OCI-LY7 (cell line): ENCODE data around the gene CD38. TPM values are rescaled to one million over a fixed set of nuclear protein-coding genes. Genes with fewer than 3 reads are reported as not detected.
"Not testable (repeated sequence)": the region's sequence is repeated elsewhere in the genome, so short reads cannot be mapped to it uniquely, and the experiment has no call there.

Experiments
- BruUV-seq: library from RNA; stranded (reverse); fragments of 400-500 nt; replicated peaks from 2 replicates; lab custom pipeline; 2021; lab: Mats Ljungman, UMichigan
- CTCF ChIA-PET: fragments of 300-600 bp; sonication (Branson Sonifier 250); formaldehyde crosslinking; loops from one replicate; lab custom pipeline; 2022; ENCODE audit warnings: antibody characterized with exemption; ENCODE audit not compliant: unreplicated experiment; lab: Charles Lee
- POLR2A ChIA-PET: fragments of 300-600 bp; sonication (Branson Sonifier 250); formaldehyde crosslinking; loops from one replicate; lab custom pipeline; 2022; ENCODE audit warnings: antibody characterized with exemption; lab: Charles Lee
- DNase-seq: peaks from one replicate; pipeline ENCODE4 v3.0.0-alpha.2; 2015; ENCODE audit warnings: low spot score
- H2AFZ ChIP-seq: fragments of 200-600 bp; sonication (generic), shearing (Covaris generic); 2 replicates; pipeline ENCODE4 v1.6.1; 2014; ENCODE audit warnings: mild to moderate bottlenecking, antibody characterized with exemption, low read length, moderate library complexity
- H3K27ac ChIP-seq: fragments of 200-600 bp; sonication (generic); 2 replicates; pipeline ENCODE4 v1.5.1; 2014; ENCODE audit warnings: mixed run types, low read depth, mild to moderate bottlenecking, moderate library complexity, low read length, inconsistent platforms; ENCODE audit not compliant: poor library complexity, severe bottlenecking
- H3K36me3 ChIP-seq: fragments of 200-600 bp; sonication (generic); 2 replicates; pipeline ENCODE4 v1.6.1; 2014; ENCODE audit warnings: mild to moderate bottlenecking, antibody characterized with exemption, low read length, moderate library complexity, mixed read lengths; ENCODE audit not compliant: insufficient read depth
- H3K4me1 ChIP-seq: fragments of 200-600 bp; sonication (generic); 2 replicates; pipeline ENCODE4 v1.5.1; 2014; ENCODE audit warnings: mild to moderate bottlenecking, low read length; ENCODE audit not compliant: insufficient read depth, poor library complexity, severe bottlenecking
- H3K4me2 ChIP-seq: fragments of 200-600 bp; sonication (generic); 2 replicates; pipeline ENCODE4 v1.6.1; 2014; ENCODE audit warnings: mild to moderate bottlenecking, low read length
- H3K4me3 ChIP-seq: fragments of 200-600 bp; sonication (generic); 2 replicates; pipeline ENCODE4 v1.5.1; 2014; ENCODE audit warnings: mild to moderate bottlenecking, low read depth, low read length; ENCODE audit not compliant: poor library complexity, severe bottlenecking
- H3K79me2 ChIP-seq: fragments of 200-600 bp; sonication (generic); 2 replicates; pipeline ENCODE4 v1.6.1; 2016; ENCODE audit warnings: low read depth, mild to moderate bottlenecking, low read length, moderate library complexity, mixed read lengths; ENCODE audit not compliant: insufficient read depth
- H3K9me2 ChIP-seq: fragments of 200-600 bp; sonication (generic); 2 replicates; pipeline ENCODE4 v1.6.1; 2016; ENCODE audit warnings: mild to moderate bottlenecking, low read length, mixed read lengths; ENCODE audit not compliant: insufficient read depth
- H3K9me3 ChIP-seq: fragments of 200-600 bp; sonication (generic); 2 replicates; pipeline ENCODE4 v1.6.1; 2014; ENCODE audit warnings: mild to moderate bottlenecking, mixed run types, low read length, mixed read lengths
- H4K20me1 ChIP-seq: fragments of 200-600 bp; sonication (generic); 2 replicates; pipeline ENCODE4 v1.6.1; 2014; ENCODE audit warnings: mild to moderate bottlenecking, antibody characterized with exemption, low read length, moderate library complexity, mixed read lengths; ENCODE audit not compliant: insufficient read depth
- CTCF ChIP-seq: fragments of 200-600 bp; sonication (generic); conservative IDR thresholded peaks from 2 replicates; pipeline ENCODE4 v1.5.1; 2014; ENCODE audit warnings: mild to moderate bottlenecking, antibody characterized with exemption, low read length, moderate library complexity, mixed read lengths
- EZH2phosphoT487 ChIP-seq: fragments of 200-600 bp; sonication (generic); IDR thresholded peaks from 2 replicates; pipeline ENCODE4 v1.6.1; 2018; ENCODE audit warnings: low read depth, borderline replicate concordance, mild to moderate bottlenecking, mixed run types, antibody characterized with exemption, low read length, moderate library complexity, mixed read lengths
- intact Hi-C: fragments of 100-400 bp; cut with micrococcal nuclease; formaldehyde crosslinking; loops from one replicate; pipeline ENCODE4 v1.10.0; 2022; ENCODE audit not compliant: unreplicated experiment
- total RNA-seq, 2 experiments: library from RNA; depleted of rRNA in 1 of 2; stranded (reverse); fragments of >200 nt in 1 of 2; shearing (Covaris generic) in 1 of 2; gene quantifications; 2 replicates each; pipeline ENCODE4 v1.2.3, GENCODE V29; 2014 to 2022

CD38 gene
- total RNA-seq, 2 experiments from 2014 or later: 92.0 to 176 TPM

DNA sequence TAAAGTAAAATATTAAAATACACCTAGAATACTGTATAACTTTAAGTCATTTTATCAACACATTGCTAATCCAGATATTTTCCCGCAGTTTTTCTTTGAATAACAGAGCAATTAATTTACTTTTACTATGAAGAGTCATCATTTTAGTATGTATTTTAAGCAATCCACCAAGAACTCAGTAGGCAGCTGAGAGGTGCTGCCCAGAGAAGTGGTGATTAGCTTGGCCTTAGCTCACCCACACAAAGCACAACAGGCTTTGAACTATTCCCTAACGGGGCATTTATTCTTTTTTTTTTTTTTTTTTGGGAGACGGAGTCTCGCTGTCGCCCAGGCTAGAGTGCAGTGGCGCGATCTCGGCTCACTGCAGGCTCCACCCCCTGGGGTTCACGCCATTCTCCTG lies 74.4 kb downstream of the CD38 start:
- BruUV-seq: no TSS peak
- Histone ChIP-seq H2AFZ (no peak overlapping the region), H3K4me2 (no peak overlapping the region), H3K36me3 (peaks cover 61% of the 10 kb centered on the region), H3K79me2 (no peaks in the 10 kb centered on the region), H3K9me2 (no peaks in the 10 kb centered on the region), H3K27ac (no peak overlapping the region), H4K20me1 (no peaks in the 10 kb centered on the region), H3K9me3 (no peaks in the 10 kb centered on the region), H3K4me1 (no peaks in the 10 kb centered on the region), H3K4me3 (no peak overlapping the region)
- ChIA-PET CTCF (no interaction called here), POLR2A (interaction anchor here (0.9 kb wide), 1 partner anchor 171 kb away, joined by 3 read pairs; no protein-coding TSS in a partner anchor)
- intact Hi-C loops: no loop called here
- no peak for TF ChIP-seq CTCF
- TF ChIP-seq EZH2phosphoT487: no peak
- no peak for DNase-seq

DNA sequence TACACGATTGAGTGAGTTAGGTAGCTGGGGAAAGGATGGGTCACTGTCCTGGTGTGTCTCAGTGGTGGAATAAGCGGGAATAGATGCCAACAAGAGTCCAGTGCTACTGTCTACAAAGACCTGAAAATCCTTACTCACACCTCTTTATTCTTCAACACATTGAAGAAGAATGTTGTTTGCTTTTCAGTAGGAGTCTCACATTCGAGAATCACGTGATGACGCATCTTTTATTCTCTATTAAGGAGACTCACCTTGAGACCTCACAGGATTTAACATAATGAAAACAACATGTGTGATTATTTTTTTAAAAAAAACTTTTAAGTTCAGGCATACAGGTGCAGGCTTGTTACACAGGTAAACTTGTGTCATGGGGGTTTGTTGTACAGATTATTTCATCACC lies 75.2 kb downstream of the CD38 start:
- H3K4me3 ChIP-seq: no peak overlapping the region
- no peaks in the 10 kb centered on the region for H3K9me3 ChIP-seq
- ChIA-PET POLR2A (no interaction called here), CTCF (no interaction called here)
- no peak for TF ChIP-seq EZH2phosphoT487
- TF ChIP-seq CTCF: no peak
- BruUV-seq: no TSS peak
- H3K9me2 ChIP-seq: no peaks in the 10 kb centered on the region
- intact Hi-C loops: no loop called here
- no peaks in the 10 kb centered on the region for H3K79me2 ChIP-seq
- H2AFZ ChIP-seq: no peak overlapping the region
- H3K4me1 ChIP-seq: no peaks in the 10 kb centered on the region
- peaks cover 53% of the 10 kb centered on the region for H3K36me3 ChIP-seq
- H4K20me1 ChIP-seq: no peaks in the 10 kb centered on the region
- H3K4me2 ChIP-seq: no peak overlapping the region
- H3K27ac ChIP-seq: no peak overlapping the region
- no peak for DNase-seq

- ChIA-PET CTCF (no interaction called here), POLR2A (interaction anchor here (0.5 to 1.4 kb wide), 3 partner anchors 21 to 88 kb away, joined by 3 read pairs; no protein-coding TSS in a partner anchor)
- Histone ChIP-seq H3K27ac (no peak overlapping the region), H3K9me3 (no peaks in the 10 kb centered on the region), H3K36me3 (peaks cover 27% of the 10 kb centered on the region), H4K20me1 (no peaks in the 10 kb centered on the region), H3K4me3 (no peak overlapping the region), H3K9me2 (no peaks in the 10 kb centered on the region), H3K4me1 (no peaks in the 10 kb centered on the region), H3K4me2 (no peak overlapping the region), H2AFZ (no peak overlapping the region), H3K79me2 (no peaks in the 10 kb centered on the region)
- TF ChIP-seq EZH2phosphoT487 (no peak), CTCF (no peak)
- no peak for DNase-seq
- BruUV-seq: no TSS peak
- intact Hi-C loops: no loop called here
These were observed 77.8 kb downstream of the CD38 start for GRCh38 chr4:15855804-15856475.

- DNase-seq, BruUV-seq, intact Hi-C loops, POLR2A ChIA-PET, H2AFZ ChIP-seq, H3K9me2 ChIP-seq, H3K4me1 ChIP-seq, CTCF ChIA-PET, H3K9me3 ChIP-seq, H3K36me3 ChIP-seq, H4K20me1 ChIP-seq, H3K79me2 ChIP-seq, H3K27ac ChIP-seq, H3K4me2 ChIP-seq, H3K4me3 ChIP-seq: not testable (repeated sequence)
These were observed 83.1 kb downstream of the CD38 start for GRCh38 chr4:15861198-15861597.
